ENCODE measurements around the gene PGGHG.

Gene PGGHG

DNA sequence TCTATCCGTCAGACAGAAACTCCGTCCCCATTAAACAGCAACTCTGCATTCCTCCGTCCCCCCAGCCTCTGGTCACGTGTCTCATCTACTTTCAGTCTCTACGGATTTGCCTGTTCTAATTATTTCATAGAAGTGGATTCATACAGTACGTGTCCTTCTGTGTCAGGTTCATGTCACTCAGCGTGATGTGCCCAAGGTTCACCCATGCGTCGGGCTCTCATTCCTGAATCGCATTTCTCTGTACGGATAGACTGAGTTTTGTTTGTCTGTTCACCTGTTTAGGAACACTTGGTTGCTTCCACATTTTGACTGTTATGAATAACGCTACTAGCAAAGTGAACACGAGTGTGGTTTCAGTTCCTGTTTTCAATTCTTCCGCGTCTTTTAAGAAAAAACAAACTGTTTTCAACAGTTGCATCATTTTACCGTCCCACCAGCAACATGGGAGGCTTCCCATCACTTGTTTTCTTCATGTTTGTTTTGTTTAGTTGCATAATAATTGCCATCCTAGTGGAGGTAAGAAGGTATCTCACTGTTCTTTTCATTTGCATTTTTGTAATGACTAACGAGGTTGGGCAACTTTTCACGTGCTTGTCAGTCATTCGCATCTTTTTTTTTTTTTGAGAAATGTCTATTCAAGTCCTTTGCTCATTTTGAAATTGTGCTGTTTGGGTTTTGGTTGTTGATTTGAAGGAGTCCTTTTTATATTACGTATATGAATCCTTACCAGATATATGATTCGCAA, 19.6 kb upstream of the PGGHG start:
- DNase-seq: peak; percentile 68

DNA sequence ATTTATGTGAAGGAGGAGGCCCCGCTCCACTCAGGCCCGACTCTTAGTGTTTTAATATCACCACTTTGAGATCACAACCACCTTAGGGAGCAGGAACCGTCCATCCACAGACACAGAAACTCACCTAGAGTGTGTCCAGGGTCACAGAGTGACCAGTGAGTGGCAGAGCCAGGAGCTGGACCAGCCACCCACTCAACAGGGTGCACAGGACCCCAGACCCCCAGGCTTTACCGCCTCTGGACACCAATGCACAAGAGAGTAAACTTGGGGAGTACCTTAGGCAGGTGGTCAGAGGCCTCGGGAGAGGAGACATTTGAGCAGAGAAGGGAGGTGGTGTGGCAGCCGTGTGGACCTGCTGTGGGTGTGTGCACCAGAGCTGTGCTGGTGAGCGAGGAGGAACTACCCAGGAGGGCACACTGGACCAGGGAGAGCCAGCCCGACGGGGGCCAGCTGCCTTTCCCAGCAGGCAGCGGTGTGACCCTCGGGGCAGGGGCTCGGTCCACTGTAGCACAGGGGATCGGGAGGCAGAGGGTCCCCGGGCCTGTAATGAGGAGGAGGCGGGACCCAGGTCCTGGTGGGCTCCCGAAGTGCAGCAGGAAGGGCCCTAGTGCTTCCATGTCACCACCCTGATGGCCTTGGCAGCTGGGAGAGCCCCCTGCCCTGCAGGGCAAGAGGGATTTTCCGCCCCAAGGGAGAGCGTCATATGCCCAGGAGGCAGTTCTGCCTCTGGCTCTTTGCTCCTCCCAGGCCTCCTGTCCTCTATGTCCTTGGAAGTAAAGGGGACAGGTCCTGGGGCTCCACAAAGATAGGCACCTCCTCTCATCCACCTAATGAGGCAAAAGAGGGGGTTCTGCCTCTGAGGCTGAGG, 18.2 kb upstream of the PGGHG start:
- no peak for DNase-seq

DNA sequence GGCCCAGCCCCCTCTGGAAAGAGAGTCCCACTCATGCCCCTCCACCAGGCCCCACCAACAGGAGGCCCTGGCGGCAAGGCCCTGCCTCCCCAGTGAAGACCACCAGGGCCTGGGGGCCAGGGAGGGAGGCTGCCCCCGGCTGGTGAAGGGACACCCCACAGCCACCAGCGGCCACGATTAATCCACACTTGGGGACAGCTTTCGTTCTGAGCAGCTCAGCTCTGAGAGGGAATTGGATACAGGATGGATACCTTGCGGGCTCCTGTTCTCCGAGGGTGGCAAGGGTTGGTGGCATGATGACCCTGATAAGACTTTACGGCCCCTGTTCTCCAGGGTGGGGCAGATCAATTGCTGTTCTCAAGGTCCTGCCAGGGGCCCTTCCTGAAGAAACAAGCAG, 17.6 kb upstream of the PGGHG start:
- no peak for DNase-seq

DNA sequence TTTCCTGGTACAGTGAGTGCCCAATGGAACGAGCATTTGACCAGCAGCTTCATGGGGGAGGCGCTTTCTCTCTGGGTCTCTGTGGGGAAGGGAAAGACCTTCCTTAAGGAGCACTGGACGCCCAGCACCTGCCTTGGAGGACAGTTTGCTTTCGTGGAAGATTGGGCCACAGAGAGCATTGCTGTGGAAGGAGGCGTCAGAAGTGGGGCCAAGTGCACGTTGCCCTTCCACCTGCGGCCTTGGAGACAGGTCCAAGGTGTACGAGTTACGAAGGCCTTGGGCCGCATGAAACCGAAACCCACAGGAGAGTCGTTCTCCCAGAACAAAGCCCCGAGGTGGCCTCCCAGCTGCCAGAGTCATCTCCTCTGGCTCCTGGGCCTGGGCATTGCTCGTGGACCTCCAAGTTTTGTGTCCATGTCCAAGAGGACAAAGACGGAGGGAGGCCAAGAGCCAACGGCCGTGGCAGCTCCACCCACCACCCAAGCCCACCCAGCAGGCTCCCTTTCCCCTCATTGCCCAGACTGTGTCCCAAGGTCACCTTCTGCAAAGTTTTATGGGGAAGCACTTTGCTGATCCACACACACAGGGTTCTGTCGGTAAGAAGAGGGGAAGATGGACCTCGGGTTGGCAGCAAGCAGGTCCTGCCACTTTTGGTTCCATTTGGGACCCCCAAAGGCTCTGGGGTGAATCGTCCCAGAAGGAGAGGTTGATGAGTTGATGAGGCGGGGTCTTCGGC, 16.6 kb upstream of the PGGHG start:
- DNase-seq: peak; percentile 12

DNA sequence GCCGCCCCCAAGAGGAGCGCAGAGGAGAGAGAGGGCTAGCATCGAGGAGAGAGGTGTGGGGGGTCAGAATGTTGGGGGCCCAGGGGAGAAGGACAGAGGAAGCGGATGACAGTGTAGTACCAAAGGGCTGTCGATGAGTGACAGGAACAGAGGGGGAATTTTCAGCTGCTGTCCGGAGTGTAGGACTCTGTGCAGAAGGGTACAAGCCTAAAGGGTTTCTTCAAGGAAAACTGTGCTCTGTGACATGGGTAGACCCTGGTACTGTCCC, 16.1 kb upstream of the PGGHG start:
- DNase-seq: no peak

DNA sequence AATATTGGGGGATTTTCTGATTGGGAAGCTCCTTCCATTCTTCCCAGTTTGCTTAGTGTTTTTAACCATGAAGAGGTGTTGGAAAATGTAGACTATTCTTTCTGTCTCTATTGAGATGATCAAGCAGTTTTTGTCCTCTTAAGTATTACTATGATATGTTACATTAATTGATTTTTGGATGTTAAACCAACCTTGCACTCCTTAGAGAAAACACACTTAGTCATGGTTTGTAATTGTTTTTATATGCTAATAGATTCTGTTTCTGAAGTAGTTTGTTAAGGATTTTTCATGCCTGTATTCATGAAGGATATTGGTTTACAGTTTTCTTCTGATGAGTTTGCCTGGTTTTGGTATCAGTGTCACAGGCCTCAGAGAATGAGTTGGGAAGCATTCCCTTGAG, 12.7 kb upstream of the PGGHG start:
- no peak for DNase-seq

DNA sequence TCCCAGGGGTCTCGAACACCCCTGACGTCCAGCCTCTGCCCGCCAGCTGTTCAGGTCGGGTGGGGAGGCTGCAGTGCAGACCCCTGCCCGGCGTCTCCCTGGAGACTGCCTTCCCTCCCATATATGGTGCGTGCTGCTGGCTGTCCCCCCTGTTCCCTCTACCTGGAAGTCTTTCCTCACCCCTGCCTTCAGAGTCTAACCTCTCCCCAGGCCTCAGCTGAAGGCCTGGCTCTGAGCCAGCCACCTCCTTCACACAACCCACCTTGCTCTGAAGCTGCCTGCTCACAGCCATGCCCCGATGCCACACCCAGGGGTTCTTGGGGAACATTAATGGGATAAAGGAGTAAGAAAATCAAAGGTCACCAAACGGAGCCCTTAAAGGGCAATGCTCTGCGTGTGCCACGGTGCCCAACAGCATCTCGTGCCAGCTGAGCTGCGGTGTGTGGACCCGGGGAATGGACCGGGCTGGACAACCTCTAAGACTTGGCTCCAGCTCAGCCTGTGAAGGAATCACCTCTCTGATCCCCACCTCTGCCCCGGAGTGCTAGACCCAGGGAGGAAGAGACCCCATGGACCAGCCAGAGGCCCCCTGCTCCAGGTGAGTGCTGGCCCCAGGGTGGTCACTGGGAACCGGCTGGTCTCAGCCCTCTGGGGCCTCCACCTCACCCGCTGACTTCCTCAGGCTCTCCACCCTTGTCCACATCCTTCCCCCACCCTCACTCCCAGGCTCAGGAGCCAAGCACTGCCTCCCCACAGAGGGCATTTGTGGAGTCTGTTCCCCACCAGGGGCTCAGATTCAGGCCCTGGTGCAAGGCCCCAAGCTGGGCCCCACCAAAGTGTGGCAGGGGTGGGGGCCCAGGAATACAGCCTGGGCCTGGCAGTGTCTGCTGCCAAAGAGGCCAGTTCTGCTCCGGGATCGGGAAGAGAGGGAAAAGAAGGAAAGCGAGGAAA, 10.7 kb upstream of the PGGHG start, which contains the start of gene NLRP6:
Gene NLRP6 (plus strand): TSS at position 407 of the 951 bp plus-strand sequence. CDS start 163 bp downstream, at position 570.
- DNase-seq: peak; percentile 17

DNA sequence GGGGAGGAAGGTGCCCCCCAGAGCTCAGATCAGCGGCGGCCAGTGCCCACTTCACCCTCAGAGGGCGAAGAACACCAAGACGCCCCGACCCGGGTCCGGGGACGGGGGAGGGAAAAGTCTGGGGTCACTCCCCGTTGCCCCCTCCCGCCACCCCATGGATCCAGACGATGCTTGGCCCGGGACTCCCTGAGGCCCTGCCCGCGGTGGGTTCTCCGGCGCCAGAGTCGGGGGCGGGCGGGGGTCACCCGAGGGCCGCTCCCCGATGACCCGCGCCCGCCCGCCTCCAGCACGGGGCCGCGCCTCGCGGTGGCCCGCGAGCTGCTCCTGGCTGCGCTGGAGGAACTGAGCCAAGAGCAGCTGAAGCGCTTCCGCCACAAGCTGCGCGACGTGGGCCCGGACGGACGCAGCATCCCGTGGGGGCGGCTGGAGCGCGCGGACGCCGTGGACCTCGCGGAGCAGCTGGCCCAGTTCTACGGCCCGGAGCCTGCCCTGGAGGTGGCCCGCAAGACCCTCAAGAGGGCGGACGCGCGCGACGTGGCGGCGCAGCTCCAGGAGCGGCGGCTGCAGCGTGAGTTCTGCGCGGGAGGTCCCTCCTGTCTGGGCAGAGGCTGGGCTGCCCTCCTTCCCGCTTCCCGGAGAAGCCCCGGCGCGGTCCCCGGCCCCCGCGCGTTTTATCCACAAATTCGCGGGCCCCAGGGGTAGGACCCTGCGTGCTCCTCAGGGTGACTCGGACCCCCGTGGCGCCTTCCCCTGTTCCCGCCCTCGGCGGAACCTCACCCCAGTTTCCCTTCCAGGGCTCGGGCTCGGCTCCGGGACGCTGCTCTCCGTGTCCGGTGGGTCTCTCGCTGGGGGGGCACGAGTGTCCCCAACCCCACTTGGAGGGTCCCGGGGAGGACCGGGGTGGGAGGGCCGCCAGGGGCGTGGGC, 9.6 kb upstream of the PGGHG start:
- DNase-seq: peak; percentile 17

DNA sequence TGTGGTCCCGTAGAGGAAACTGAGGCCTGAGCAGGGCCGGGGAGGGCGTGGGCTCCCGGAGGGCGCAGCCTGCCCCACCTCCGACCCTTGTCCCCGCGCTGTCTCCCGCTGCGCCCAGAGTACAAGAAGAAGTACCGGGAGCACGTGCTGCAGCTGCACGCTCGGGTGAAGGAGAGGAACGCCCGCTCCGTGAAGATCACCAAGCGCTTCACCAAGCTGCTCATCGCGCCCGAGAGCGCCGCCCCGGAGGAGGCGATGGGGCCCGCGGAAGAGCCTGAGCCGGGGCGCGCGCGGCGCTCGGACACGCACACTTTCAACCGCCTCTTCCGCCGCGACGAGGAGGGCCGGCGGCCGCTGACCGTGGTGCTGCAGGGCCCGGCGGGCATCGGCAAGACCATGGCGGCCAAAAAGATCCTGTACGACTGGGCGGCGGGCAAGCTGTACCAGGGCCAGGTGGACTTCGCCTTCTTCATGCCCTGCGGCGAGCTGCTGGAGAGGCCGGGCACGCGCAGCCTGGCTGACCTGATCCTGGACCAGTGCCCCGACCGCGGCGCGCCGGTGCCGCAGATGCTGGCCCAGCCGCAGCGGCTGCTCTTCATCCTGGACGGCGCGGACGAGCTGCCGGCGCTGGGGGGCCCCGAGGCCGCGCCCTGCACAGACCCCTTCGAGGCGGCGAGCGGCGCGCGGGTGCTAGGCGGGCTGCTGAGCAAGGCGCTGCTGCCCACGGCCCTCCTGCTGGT, 8.8 kb upstream of the PGGHG start:
- DNase-seq: peak; percentile 49

DNA sequence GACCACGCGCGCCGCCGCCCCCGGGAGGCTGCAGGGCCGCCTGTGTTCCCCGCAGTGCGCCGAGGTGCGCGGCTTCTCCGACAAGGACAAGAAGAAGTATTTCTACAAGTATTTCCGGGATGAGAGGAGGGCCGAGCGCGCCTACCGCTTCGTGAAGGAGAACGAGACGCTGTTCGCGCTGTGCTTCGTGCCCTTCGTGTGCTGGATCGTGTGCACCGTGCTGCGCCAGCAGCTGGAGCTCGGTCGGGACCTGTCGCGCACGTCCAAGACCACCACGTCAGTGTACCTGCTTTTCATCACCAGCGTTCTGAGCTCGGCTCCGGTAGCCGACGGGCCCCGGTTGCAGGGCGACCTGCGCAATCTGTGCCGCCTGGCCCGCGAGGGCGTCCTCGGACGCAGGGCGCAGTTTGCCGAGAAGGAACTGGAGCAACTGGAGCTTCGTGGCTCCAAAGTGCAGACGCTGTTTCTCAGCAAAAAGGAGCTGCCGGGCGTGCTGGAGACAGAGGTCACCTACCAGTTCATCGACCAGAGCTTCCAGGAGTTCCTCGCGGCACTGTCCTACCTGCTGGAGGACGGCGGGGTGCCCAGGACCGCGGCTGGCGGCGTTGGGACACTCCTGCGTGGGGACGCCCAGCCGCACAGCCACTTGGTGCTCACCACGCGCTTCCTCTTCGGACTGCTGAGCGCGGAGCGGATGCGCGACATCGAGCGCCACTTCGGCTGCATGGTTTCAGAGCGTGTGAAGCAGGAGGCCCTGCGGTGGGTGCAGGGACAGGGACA, 8.0 kb upstream of the PGGHG start:
- peak; percentile 45 for DNase-seq

DNA sequence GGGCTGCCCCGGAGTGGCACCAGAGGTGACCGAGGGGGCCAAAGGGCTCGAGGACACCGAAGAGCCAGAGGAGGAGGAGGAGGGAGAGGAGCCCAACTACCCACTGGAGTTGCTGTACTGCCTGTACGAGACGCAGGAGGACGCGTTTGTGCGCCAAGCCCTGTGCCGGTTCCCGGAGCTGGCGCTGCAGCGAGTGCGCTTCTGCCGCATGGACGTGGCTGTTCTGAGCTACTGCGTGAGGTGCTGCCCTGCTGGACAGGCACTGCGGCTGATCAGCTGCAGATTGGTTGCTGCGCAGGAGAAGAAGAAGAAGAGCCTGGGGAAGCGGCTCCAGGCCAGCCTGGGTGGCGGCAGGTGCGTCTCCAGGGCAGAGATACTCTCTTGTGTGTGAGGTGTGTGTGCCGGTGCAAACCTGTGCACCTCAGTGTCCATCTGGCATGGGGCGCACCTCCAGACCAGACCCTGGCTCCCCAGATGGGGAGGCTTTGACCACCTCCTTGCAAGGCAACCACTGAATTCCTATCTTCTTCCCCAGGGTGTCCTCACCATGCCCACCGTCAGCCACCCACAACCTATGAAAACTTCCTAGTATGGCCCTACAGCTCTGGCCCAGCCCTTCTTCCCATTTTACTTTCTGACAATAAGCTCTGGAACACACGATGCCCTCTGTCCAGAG, 7.3 kb upstream of the PGGHG start:
- DNase-seq: no peak

DNA sequence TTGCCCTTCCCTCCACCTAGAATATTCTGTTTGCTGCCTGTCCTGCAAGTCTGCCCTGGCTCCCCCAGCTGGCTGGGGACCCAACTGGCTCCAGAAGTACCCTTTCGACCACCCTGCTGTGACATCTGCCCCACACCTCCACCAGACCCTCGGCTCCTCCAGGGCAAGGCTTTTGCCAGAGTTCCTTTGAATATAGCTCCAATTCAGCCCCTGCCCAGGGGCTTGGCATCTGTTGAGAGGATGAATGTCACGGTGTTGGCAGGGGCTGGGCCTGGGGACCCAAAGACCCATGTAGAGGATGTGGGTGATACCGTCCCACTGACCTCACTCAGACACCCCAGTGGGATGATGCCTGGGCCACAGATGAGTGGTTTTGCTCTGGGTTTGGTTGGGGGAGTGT, 6.8 kb upstream of the PGGHG start:
- peak; percentile 12 for DNase-seq

DNA sequence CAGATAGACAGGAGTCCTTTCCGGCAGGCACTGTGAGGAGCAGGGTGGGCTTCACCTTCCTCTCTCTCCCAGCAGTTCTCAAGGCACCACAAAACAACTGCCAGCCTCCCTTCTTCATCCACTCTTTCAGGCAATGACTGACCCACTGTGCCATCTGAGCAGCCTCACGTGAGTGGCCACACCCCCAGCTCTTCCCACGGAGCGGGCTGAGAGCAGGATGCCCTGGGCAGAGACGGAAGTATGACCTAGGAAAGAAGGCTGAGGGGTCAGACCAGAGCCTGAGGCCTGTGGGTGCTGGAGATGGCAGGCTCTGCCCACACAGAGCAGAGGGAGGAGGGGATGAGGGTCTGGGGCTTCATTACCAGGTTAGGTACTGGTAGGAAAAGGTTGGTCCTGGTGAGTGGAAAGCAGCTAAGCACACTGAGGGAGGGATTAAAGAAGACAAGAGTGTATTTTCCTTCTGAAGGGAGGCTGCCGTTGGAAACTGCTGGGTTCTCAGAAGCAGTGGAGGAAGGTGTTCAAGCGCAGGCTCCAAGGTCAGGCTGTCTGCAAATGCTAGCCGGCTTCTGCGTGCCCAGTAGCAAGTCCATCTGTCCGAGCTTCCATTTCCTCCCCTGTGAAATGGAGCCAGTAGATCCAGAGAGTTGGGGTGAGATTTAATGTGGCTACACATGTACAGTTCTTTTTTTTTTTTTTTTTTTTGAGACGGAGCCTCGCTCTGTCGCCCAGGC, 6.1 kb upstream of the PGGHG start:
- DNase-seq: peak; percentile 16

DNA sequence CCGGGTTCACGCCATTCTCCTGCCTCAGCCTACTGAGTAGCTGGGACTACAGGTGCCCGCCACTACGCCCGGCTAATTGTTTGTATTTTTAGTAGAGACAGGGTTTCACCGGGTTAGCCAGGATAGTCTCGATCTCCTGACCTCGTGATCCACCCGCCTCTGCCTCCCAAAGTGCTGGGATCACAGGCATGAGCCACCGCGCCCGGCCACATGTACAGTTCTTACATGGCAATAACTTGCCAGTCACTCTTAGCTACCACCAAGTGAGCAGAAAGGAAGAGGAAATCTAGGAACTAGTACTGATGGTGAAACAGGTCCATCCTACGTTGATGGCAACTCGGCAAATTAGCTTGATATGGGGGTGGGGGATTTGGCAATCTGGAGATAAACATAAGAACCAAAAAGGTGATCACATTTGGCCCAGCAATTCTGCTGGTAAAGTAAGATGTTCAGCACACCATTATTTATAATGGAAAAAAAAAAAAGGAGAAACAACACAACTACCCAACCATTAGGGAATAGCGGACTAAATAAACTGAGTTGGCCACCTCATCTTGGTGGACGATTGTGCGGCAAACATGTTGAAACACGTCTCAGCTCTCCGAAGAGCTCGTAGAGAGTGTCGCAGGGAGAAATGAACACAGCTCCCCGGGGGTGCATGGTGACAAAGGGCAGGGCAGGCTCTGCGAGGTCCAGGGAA, 5.4 kb upstream of the PGGHG start:
- no peak for DNase-seq

DNA sequence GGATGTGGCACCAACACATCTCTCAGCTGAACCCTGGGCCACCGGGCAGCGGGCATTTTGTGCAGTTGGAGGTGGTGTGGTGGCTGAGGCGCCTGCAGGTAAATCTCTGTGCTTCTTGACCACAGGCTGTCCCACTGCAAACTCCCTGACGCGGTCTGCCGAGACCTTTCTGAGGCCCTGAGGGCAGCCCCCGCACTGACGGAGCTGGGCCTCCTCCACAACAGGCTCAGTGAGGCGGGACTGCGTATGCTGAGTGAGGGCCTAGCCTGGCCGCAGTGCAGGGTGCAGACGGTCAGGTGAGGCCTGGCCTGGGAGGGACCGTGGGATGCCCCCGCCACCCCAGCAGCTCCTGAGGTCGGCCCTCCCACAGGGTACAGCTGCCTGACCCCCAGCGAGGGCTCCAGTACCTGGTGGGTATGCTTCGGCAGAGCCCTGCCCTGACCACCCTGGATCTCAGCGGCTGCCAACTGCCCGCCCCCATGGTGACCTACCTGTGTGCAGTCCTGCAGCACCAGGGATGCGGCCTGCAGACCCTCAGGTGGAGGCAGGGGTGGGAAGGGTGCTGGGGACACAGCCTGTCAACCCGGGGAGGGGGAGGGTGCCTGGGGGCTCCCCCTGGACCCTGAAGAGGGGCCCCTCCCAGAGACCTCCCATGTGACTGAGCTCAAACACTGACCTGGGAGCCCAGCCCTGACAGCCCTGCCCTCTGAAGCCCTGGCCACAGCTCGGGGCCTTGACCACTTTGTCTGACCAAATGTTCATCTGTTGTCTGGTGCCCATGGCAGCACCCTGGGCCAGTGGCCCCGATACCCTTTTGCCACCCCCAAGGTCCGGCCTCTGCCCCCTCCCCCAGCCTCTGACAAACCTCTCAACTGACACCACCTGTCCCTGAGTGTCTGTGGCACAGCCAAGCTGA, 4.6 kb upstream of the PGGHG start:
- DNase-seq: peak; percentile 16

DNA sequence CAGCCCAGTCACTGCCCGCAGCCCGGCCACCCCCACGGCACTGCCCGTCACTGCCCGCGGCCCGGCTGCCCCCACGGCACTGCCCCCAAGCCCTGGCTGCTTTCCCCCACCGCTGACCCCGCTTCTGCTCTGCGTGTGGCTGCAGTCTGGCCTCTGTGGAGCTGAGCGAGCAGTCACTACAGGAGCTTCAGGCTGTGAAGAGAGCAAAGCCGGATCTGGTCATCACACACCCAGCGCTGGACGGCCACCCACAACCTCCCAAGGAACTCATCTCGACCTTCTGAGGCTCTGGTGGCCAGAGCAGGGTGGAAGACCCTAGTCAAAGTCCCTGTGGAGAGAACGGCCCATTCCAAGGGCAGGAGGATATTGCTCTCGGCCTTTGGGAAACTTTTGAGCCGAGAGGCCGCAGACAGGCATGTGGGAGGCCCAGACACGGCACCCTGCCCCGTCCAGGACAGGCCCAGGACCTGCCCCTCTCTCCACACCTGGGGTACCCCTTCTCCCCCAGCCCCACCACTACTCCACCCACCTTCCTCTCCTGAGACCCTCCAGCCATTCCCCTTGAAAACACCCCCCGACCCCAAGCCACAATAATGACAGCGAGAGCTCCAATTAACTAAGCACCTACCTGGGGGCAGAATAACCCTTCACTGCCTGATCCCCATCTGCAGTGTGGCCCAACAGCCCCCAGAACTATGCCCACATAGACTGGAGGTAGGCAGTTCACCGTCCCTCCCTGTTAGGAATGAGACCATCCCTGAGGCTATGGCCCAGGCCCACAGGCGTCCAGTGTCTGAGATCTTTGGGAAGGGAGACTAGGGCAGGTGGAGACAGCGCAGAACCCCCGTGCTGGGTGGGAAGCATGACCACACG, 3.7 kb upstream of the PGGHG start:
- no peak for DNase-seq

All from CD4-positive, alpha-beta T cell treated with Interleukin-15 for 1 hour (primary cell).